GM21367 (cell line): ENCODE measurements around the gene GPLD1.
"Not testable (repeated sequence)": the region's sequence is repeated elsewhere in the genome, so short reads cannot be mapped to it uniquely, and the experiment has no call there.

Experiments
- ATAC-seq: cut with Tn5 transposase; IDR thresholded peaks from one replicate; pipeline ENCODE4 v1.9.1; 2021; ENCODE audit not compliant: unreplicated experiment

The GPLD1 gene

GRCh38 chr6:24384369-24385130 lies 104.8 kb downstream of the GPLD1 start:
- ATAC-seq = not testable (repeated sequence)

- ATAC-seq = not testable (repeated sequence)
These were observed 106.4 kb downstream of the GPLD1 start for GRCh38 chr6:24382891-24383494.

- ATAC-seq = no peak
These were observed 107.2 kb downstream of the GPLD1 start for GRCh38 chr6:24382220-24382540.

- ATAC-seq = no peak
These were observed 107.7 kb downstream of the GPLD1 start for GRCh38 chr6:24381476-24382219.

GRCh38 chr6:24378473-24379097 lies 110.8 kb downstream of the GPLD1 start:
- no peak for ATAC-seq
